Gastroesophageal sphincter (tissue), 4 donors: Measurements from ENCODE around the gene SETBP1. TPM values are rescaled to one million over a fixed set of nuclear protein-coding genes. Genes with fewer than 3 reads are reported as not detected.
A peak's percentile ranks its signal among the peaks of the same experiment; 100 is the strongest.

Experiments
- ATAC-seq: fragments of 150-250 bp; one replicate; pipeline ENCODE4 v1.9.1; 2016; ENCODE audit warnings: mild to moderate bottlenecking, moderate library complexity
- H3K27ac ChIP-seq, 4 donors: fragments of 200-600 bp; sonication (generic) in 3 of 4; 1 replicate in 3 of 4; 2 replicates in 1 of 4; pipeline ENCODE4 v1.5.1; 2016 to 2019
- H3K27me3 ChIP-seq: fragments of 200-600 bp; sonication (generic); one replicate; pipeline ENCODE4 v1.5.1; 2019
- H3K36me3 ChIP-seq, 2 donors: fragments of 200-600 bp; sonication (generic); one replicate each; pipeline ENCODE4 v1.5.1; 2019; ENCODE audit warnings: control low read depth in 1 of 2
- H3K4me1 ChIP-seq, 3 donors: fragments of 200-600 bp; sonication (generic); 1 replicate in 2 of 3; 2 replicates in 1 of 3; pipeline ENCODE4 v1.5.1; 2016 to 2019; ENCODE audit warnings: control low read depth in 2 of 3
- H3K4me3 ChIP-seq, 2 donors: fragments of 200-600 bp; sonication (generic); one replicate each; pipeline ENCODE4 v1.5.1; 2019; ENCODE audit warnings: mild to moderate bottlenecking in 1 of 2, moderate library complexity in 1 of 2
- H3K9me3 ChIP-seq, 3 donors: fragments of 200-600 bp; sonication (generic); one replicate each; pipeline ENCODE4 v1.5.1; 2017 to 2019; ENCODE audit warnings: control low read depth in 2 of 3
- CTCF ChIP-seq, 4 experiments: fragments of 200-600 bp in 2 of 4; fragments of 450-650 bp in 2 of 4; sonication (generic) in 1 of 4; IDR thresholded peaks; one replicate each; pipeline ENCODE4 v1.5.1; 2017 to 2019; ENCODE audit warnings: antibody characterized with exemption in 4 of 4, mild to moderate bottlenecking in 2 of 4, moderate library complexity in 2 of 4
- EP300 ChIP-seq: sonication (generic); formaldehyde crosslinking; IDR thresholded peaks from one replicate; pipeline ENCODE4 v1.6.1; 2017; ENCODE audit warnings: antibody characterized with exemption, mild to moderate bottlenecking
- POLR2A ChIP-seq, 2 donors: fragments of 450-650 bp; IDR thresholded peaks; one replicate each; pipeline ENCODE4 v1.6.1; 2017; ENCODE audit warnings: antibody characterized with exemption in 2 of 2, mild to moderate bottlenecking in 2 of 2, moderate library complexity in 1 of 2
- POLR2AphosphoS5 ChIP-seq: sonication (generic); formaldehyde crosslinking; IDR thresholded peaks from one replicate; pipeline ENCODE4 v1.6.1; 2017; ENCODE audit warnings: antibody characterized with exemption
- WGBS, 2 donors: methylation state at CpG; one replicate each; pipeline ENCODE4 v1.1.5; 2018; ENCODE audit warnings: low coverage in 1 of 2; 5-methylcytosine and 5-hydroxymethylcytosine counted together
- total RNA-seq, 4 donors: library from RNA; depleted of rRNA; stranded (reverse); fragments of >200 nt; gene quantifications; one replicate each; pipeline ENCODE4 v1.1.0, GENCODE V29; 2016

The SETBP1 gene
- total RNA-seq, 4 donors from 2014 or later = 42.5 to 87.6 (median 67.8) TPM

GRCh38 chr18:44736664-44737380 is 56.1 kb downstream of the SETBP1 start:
- Histone ChIP-seq H3K4me1 (peaks cover 0 to 55% (median 12%) of the 10 kb centered on the region in 3 donors), H3K36me3 (peaks cover 0 to 3% of the 10 kb centered on the region in 2 donors), H3K4me3 (no peak overlapping the region), H3K9me3 (no peaks in the 10 kb centered on the region), H3K27me3 (no peaks in the 10 kb centered on the region), H3K27ac (peak overlapping the region in 3 of 4 donors; percentile 30 to 64 (median 39))
- ATAC-seq = no peak
- 92 to 93% methylated on average over 2 of the region's 3 CpGs for WGBS, 2 donors
- TF ChIP-seq CTCF (IDR thresholded peaks at IDR 0.05) = no peak
- no peak for TF ChIP-seq POLR2A (IDR thresholded peaks at IDR 0.05)
- TF ChIP-seq EP300 = no peak
- no peak for TF ChIP-seq POLR2AphosphoS5

GRCh38 chr18:44737623-44738022 is 56.9 kb downstream of the SETBP1 start:
- Histone ChIP-seq H3K9me3 (no peaks in the 10 kb centered on the region), H3K4me1 (peaks cover 6 to 55% (median 20%) of the 10 kb centered on the region in 3 donors), H3K4me3 (no peak overlapping the region), H3K36me3 (peaks cover 0 to 3% of the 10 kb centered on the region in 2 donors), H3K27ac (peak overlapping the region in 3 of 4 donors; percentile 30 to 64 (median 42)), H3K27me3 (no peaks in the 10 kb centered on the region)
- 73 to 78% methylated on average over 3 of the region's 3 CpGs for WGBS, 2 donors
- ATAC-seq = peak; percentile 77
- TF ChIP-seq POLR2AphosphoS5 (no peak), POLR2A (IDR thresholded peaks at IDR 0.05) (no peak), EP300 (no peak), CTCF (IDR thresholded peaks at IDR 0.05) (no peak)

- H3K4me1 ChIP-seq = peaks cover 9 to 60% (median 24%) of the 10 kb centered on the region in 3 donors
- H3K27me3 ChIP-seq = no peaks in the 10 kb centered on the region
- TF ChIP-seq EP300 (no peak), CTCF (IDR thresholded peaks at IDR 0.05) (no peak), POLR2AphosphoS5 (no peak), POLR2A (IDR thresholded peaks at IDR 0.05) (no peak)
Observed at GRCh38 chr18:44740000-44740399, 59.3 kb downstream of the SETBP1 start.

GRCh38 chr18:44741085-44741484 is 60.4 kb downstream of the SETBP1 start:
- 15 to 23% methylated on average over 2 of the region's 2 CpGs for WGBS, 2 donors
- Histone ChIP-seq H3K27ac (peak overlapping the region in 3 of 4 donors; percentile 79 to 82 (median 79)), H3K9me3 (no peaks in the 10 kb centered on the region), H3K27me3 (no peaks in the 10 kb centered on the region), H3K4me1 (peaks cover 9 to 68% (median 24%) of the 10 kb centered on the region in 3 donors), H3K4me3 (no peak overlapping the region), H3K36me3 (peaks cover 0 to 3% of the 10 kb centered on the region in 2 donors)
- ATAC-seq = no peak
- TF ChIP-seq POLR2AphosphoS5 (no peak), CTCF (IDR thresholded peaks at IDR 0.05) (no peak)

More at GRCh38 chr18:44740000-44740399, 59.3 kb downstream of the SETBP1 start:
- Histone ChIP-seq H3K27ac (peak overlapping the region in 3 of 4 donors; percentile 4 to 29 (median 22)), H3K4me3 (no peak overlapping the region), H3K9me3 (no peaks in the 10 kb centered on the region), H3K36me3 (peaks cover 0 to 3% of the 10 kb centered on the region in 2 donors)
- WGBS, 2 donors = 76 to 93% methylated on average over 4 to 5 of the region's 5 CpGs
- no peak for ATAC-seq

- no peak for TF ChIP-seq CTCF (IDR thresholded peaks at IDR 0.05)
- no peak for TF ChIP-seq POLR2AphosphoS5
- no peak for TF ChIP-seq POLR2A (IDR thresholded peaks at IDR 0.05)
- no peak for TF ChIP-seq EP300
- Histone ChIP-seq H3K27me3 (no peaks in the 10 kb centered on the region), H3K36me3 (peaks cover 0 to 3% of the 10 kb centered on the region in 2 donors), H3K4me1 (peaks cover 9 to 67% (median 24%) of the 10 kb centered on the region in 3 donors), H3K4me3 (no peak overlapping the region), H3K27ac (peak overlapping the region in 3 of 4 donors; percentile 79 to 82 (median 79)), H3K9me3 (no peaks in the 10 kb centered on the region)
- WGBS, 2 donors = 33 to 47% methylated on average over 3 to 4 of the region's 5 CpGs
- no peak for ATAC-seq
Observed at GRCh38 chr18:44741511-44741910, 60.8 kb downstream of the SETBP1 start.
